Measurements from ENCODE around the gene ASAP2.

The ASAP2 gene

GRCh38 chr2:9359463-9359862 lies 152.9 kb downstream of the ASAP2 start:
- no peak overlapping the region for H3K27ac ChIP-seq
- TF ChIP-seq CTCF (IDR thresholded peaks at IDR 0.05): no peak
- H3K4me1 ChIP-seq (ENCODE audit: control insufficient read depth in 1 of 2, insufficient read depth in 1 of 2, low read depth in 1 of 2, low read length in 1 of 2): no peaks in the 10 kb centered on the region
- no peaks in the 10 kb centered on the region for H3K9me3 ChIP-seq
- no peaks in the 10 kb centered on the region for H3K27me3 ChIP-seq
- H3K36me3 ChIP-seq: no peaks in the 10 kb centered on the region
- no peak overlapping the region for H3K4me3 ChIP-seq (ENCODE audit: low read depth in 1 of 2, low read length in 1 of 2)

- Histone ChIP-seq H3K9me3 (no peaks in the 10 kb centered on the region), H3K4me3 (ENCODE audit: low read depth in 1 of 2, low read length in 1 of 2) (no peak overlapping the region), H3K27me3 (no peaks in the 10 kb centered on the region), H3K36me3 (no peaks in the 10 kb centered on the region), H3K27ac (no peak overlapping the region), H3K4me1 (ENCODE audit: control insufficient read depth in 1 of 2, insufficient read depth in 1 of 2, low read depth in 1 of 2, low read length in 1 of 2) (no peaks in the 10 kb centered on the region)
- TF ChIP-seq CTCF (IDR thresholded peaks at IDR 0.05): no peak
Measured at GRCh38 chr2:9360110-9360509, 153.5 kb downstream of the ASAP2 start.

GRCh38 chr2:9360701-9361100 lies 154.1 kb downstream of the ASAP2 start:
- no peak overlapping the region for H3K4me3 ChIP-seq (ENCODE audit: low read depth in 1 of 2, low read length in 1 of 2)
- no peak for TF ChIP-seq CTCF (IDR thresholded peaks at IDR 0.05)
- H3K4me1 ChIP-seq (ENCODE audit: control insufficient read depth in 1 of 2, insufficient read depth in 1 of 2, low read depth in 1 of 2, low read length in 1 of 2): no peaks in the 10 kb centered on the region
- no peaks in the 10 kb centered on the region for H3K9me3 ChIP-seq
- H3K27me3 ChIP-seq: no peaks in the 10 kb centered on the region
- no peak overlapping the region for H3K27ac ChIP-seq
- H3K36me3 ChIP-seq: no peaks in the 10 kb centered on the region

- no peak overlapping the region for H3K4me3 ChIP-seq (ENCODE audit: low read depth in 1 of 2, low read length in 1 of 2)
- no peaks in the 10 kb centered on the region for H3K36me3 ChIP-seq
- no peaks in the 10 kb centered on the region for H3K9me3 ChIP-seq
- H3K4me1 ChIP-seq (ENCODE audit: control insufficient read depth in 1 of 2, insufficient read depth in 1 of 2, low read depth in 1 of 2, low read length in 1 of 2): no peaks in the 10 kb centered on the region
- H3K27me3 ChIP-seq: no peaks in the 10 kb centered on the region
- no peak for TF ChIP-seq CTCF (IDR thresholded peaks at IDR 0.05)
- no peak overlapping the region for H3K27ac ChIP-seq
Measured at GRCh38 chr2:9364373-9364772, 157.8 kb downstream of the ASAP2 start.

- no peak for TF ChIP-seq CTCF (IDR thresholded peaks at IDR 0.05)
- Histone ChIP-seq H3K27me3 (no peaks in the 10 kb centered on the region), H3K9me3 (no peaks in the 10 kb centered on the region), H3K4me1 (ENCODE audit: control insufficient read depth in 1 of 2, insufficient read depth in 1 of 2, low read depth in 1 of 2, low read length in 1 of 2) (no peaks in the 10 kb centered on the region), H3K4me3 (ENCODE audit: low read depth in 1 of 2, low read length in 1 of 2) (no peak overlapping the region), H3K36me3 (no peaks in the 10 kb centered on the region), H3K27ac (no peak overlapping the region)
Measured at GRCh38 chr2:9364791-9365497, 158.3 kb downstream of the ASAP2 start.
